ENCODE data around the gene TNS3.

Gene TNS3

DNA sequence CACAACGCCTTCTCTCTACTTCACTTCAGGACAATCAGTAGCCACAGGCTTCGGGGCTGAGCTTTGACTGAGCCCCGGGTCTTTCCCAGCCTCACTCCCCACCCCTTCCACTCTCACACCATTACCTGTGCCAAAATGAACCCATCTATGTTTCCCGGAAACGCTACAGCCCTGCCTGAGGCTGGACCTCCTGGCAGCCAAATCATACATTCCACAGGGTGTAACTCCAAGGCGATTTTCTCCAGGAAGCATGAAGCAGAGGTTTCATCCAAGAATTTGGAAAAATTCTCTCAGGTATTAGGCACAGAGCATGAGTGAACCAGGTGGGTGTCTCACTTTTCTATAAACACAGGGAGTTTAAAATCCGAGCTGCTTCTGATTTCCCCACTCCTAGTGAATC is 286.3 kb downstream of the TNS3 start:
- H3K4me3 ChIP-seq (ENCODE audit: control insufficient read depth, low read depth, low read length): no peak overlapping the region
- no peak for DNase-seq (ENCODE audit: low read depth)
- TF ChIP-seq, protein P1, sequence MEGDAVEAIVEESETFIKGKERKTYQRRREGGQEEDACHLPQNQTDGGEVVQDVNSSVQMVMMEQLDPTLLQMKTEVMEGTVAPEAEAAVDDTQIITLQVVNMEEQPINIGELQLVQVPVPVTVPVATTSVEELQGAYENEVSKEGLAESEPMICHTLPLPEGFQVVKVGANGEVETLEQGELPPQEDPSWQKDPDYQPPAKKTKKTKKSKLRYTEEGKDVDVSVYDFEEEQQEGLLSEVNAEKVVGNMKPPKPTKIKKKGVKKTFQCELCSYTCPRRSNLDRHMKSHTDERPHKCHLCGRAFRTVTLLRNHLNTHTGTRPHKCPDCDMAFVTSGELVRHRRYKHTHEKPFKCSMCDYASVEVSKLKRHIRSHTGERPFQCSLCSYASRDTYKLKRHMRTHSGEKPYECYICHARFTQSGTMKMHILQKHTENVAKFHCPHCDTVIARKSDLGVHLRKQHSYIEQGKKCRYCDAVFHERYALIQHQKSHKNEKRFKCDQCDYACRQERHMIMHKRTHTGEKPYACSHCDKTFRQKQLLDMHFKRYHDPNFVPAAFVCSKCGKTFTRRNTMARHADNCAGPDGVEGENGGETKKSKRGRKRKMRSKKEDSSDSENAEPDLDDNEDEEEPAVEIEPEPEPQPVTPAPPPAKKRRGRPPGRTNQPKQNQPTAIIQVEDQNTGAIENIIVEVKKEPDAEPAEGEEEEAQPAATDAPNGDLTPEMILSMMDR (IDR thresholded peaks at IDR 0.05; ENCODE audit: control insufficient read depth, insufficient read depth, low read depth, low read length, missing control alignments): no peak

DNA sequence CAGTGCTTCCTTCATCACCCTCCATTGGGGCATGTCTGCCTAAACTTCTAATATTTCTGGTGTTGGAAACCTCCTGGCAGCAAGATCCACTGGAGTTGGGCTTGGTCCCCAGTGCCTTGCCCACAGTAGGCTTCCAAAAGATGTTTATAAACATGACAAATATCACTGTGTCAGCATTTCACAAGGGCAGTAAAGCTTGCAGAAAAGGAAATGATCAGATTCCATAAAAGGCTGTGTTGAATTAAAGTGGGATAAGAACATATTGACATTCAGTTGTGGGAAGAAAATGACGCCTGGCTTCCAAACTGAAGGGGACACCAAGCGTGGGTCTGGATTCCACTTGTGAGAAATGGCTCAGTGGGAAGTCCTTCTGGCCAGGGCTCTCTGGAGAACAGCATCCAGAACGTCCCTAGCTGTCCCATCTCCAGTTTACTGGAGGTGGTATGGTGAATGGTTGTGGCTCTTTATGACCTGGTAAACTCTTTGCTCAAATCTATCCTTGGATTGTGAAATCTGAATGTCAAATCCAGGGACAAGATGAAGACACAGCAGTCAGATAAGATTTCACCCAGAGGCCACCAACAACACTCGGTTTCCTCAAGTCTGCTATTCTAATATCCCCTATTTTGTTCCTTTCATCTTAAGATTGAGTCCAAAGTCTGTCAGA is 287.2 kb downstream of the TNS3 start:
- no peak overlapping the region for H3K4me3 ChIP-seq (ENCODE audit: control insufficient read depth, low read depth, low read length)
- DNase-seq (ENCODE audit: low read depth): no peak
- TF ChIP-seq, protein P1 (IDR thresholded peaks at IDR 0.05; ENCODE audit: control insufficient read depth, insufficient read depth, low read depth, low read length, missing control alignments): no peak

DNA sequence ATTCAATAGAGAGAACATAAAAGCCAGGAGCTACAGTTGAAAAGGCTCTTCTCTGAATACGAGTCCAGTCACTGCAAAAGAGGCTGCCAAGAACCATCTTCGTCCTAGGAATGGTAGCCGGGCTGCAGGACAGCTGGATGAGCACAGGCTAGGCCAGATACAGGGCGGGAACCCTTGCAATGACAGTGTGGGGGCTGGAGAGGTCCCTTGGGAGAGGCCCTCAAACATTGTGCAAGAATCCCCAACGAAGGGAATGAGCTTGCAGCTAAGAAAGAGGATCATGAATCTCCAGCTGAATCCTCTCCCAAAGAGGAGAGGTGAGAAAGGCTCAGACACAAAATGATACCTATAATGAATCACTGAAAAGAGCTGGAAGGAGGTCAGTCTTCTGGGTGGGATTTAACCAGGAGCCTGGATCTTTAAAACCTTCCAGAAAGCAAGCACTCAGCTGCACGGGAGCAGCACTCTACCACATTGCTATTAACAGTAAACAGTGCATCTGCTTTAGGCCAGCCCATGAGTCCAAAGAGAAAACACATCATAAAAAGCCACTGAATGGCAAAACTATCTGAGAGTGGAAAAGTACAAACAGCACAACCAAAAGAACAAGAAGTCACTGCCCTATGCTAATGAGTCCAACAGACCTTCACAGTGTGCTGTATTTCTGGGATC is 287.9 kb downstream of the TNS3 start:
- DNase-seq (ENCODE audit: low read depth): no peak
- no peak overlapping the region for H3K4me3 ChIP-seq (ENCODE audit: control insufficient read depth, low read depth, low read length)
- TF ChIP-seq, protein P1 (IDR thresholded peaks at IDR 0.05; ENCODE audit: control insufficient read depth, insufficient read depth, low read depth, low read length, missing control alignments): no peak

DNA sequence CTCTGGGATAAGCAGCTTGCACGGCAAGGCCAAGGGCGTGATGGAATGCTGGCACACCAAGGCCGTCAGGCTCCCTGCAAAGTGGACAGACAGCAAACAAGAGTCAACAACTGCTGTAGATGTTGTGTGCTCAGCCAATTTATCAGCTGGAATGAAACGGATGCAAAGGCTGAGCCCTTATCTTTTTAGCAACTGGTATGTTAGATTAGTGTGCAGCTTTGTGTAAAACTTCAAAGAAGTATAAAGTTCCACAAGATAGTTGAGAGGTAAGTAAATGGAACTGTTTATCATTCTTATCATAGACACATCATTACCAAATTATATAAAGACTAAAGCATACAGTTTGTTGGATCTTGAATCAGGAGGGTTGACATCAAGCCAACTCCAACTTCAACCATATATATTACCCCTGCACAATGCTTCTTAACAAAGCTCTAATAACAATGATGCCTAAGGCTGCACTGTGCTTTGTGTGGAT is 289.0 kb downstream of the TNS3 start:
- DNase-seq (ENCODE audit: low read depth): no peak
- TF ChIP-seq, protein P1 (IDR thresholded peaks at IDR 0.05; ENCODE audit: control insufficient read depth, insufficient read depth, low read depth, low read length, missing control alignments): no peak
- H3K4me3 ChIP-seq (ENCODE audit: control insufficient read depth, low read depth, low read length): no peak overlapping the region

DNA sequence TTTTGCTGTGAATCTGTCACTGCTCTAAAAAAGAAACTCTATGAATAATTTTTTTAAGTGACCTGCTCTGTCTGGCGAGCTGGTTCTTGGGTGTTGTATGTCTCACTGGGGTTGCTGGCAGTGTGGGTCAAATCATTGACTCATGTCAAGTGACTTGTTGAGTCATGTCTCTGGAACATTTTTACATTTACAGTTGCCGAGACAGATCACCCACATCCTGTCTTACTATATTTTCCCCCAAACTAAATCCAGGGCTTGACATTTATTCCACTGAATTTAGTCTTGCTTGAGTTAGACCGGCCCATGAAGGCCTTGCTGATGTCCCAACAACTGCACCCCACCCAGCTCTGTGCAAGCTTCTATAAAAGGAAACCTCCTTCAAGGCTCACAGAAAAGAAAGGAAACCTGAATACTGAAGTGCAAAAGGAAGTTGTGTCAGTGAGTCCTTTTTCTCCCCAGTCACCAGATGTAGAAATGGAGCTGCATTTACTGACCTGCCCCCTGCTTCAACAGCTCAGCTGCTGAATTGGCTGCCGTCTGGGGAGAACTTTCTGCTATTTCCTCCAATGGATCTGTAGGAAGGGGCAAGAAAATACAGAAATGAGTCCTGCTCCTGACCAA is 290.3 kb downstream of the TNS3 start:
- DNase-seq (ENCODE audit: low read depth): peak; percentile 82
- H3K4me3 ChIP-seq (ENCODE audit: control insufficient read depth, low read depth, low read length): no peak overlapping the region
- TF ChIP-seq, protein P1 (IDR thresholded peaks at IDR 0.05; ENCODE audit: control insufficient read depth, insufficient read depth, low read depth, low read length, missing control alignments): no peak

DNA sequence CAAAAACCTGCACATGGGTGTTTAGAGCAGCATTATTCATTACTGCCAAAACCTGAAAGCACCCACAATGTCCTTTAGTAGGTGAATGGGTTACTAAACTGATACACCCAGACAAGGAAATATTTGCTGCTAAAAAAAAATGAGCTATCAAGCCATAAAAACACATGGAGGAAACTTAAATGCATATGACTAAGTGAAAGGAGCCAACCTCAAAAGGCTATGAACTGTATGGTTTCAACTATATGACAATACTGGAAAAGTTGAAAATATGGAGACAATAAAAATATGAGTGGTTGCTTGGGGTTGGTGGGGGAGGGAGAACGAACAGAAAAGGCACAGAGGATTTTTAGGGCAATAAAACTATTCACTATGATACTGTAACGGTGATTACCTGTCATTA is 291.0 kb downstream of the TNS3 start:
- H3K4me3 ChIP-seq (ENCODE audit: control insufficient read depth, low read depth, low read length): no peak overlapping the region
- TF ChIP-seq, protein P1 (IDR thresholded peaks at IDR 0.05; ENCODE audit: control insufficient read depth, insufficient read depth, low read depth, low read length, missing control alignments): no peak
- DNase-seq (ENCODE audit: low read depth): no peak
